Measurements from ENCODE around the gene ARL5C. TPM values are rescaled to one million over a fixed set of nuclear protein-coding genes. Genes with fewer than 3 reads are reported as not detected.
"Not testable (repeated sequence)": the region's sequence is repeated elsewhere in the genome, so short reads cannot be mapped to it uniquely, and the experiment has no call there.

ARL5C gene
- total RNA-seq, 1 experiment from 2014 or later, result not detected

- H3K27ac ChIP-seq (ENCODE audit: low read length), result no peak overlapping the region
- H3K4me2 ChIP-seq (ENCODE audit: low read depth, low read length, poor library complexity, severe bottlenecking), result no peak overlapping the region
- no peaks in the 10 kb centered on the region for H3K36me3 ChIP-seq (ENCODE audit: insufficient read depth, low read length)
- H3K4me3 ChIP-seq (ENCODE audit: low read length), result no peak overlapping the region
- DNase-seq, result no peak
- no peaks in the 10 kb centered on the region for H3K9me3 ChIP-seq (ENCODE audit: low read length)
- H4K20me1 ChIP-seq (ENCODE audit: insufficient read depth, low read depth, low read length), result no peaks in the 10 kb centered on the region
- H3K9ac ChIP-seq (ENCODE audit: low read length), result no peak overlapping the region
- no peak overlapping the region for H2AFZ ChIP-seq (ENCODE audit: low read length)
- H3K9me2 ChIP-seq (replicated peaks; ENCODE audit: insufficient read depth, low read length), result no peaks in the 10 kb centered on the region
- H3K27me3 ChIP-seq (ENCODE audit: low read length), result no peaks in the 10 kb centered on the region
- no peaks in the 10 kb centered on the region for H3K79me2 ChIP-seq (ENCODE audit: low read length)
- H3K4me1 ChIP-seq (ENCODE audit: low read length), result peaks cover 2% of the 10 kb centered on the region; the same call in 1 of the 2 replicates
Measured at GRCh38 chr17:39125143-39125875, 40.7 kb downstream of the ARL5C start.

GRCh38 chr17:39123627-39124026 lies 42.3 kb downstream of the ARL5C start:
- no peak overlapping the region for H2AFZ ChIP-seq (ENCODE audit: low read length)
- H3K9me3 ChIP-seq (ENCODE audit: low read length), result no peaks in the 10 kb centered on the region
- no peaks in the 10 kb centered on the region for H3K36me3 ChIP-seq (ENCODE audit: insufficient read depth, low read length)
- no peak overlapping the region for H3K4me3 ChIP-seq (ENCODE audit: low read length)
- H3K27ac ChIP-seq (ENCODE audit: low read length), result no peak overlapping the region
- no peak overlapping the region for H3K9ac ChIP-seq (ENCODE audit: low read length)
- H3K4me1 ChIP-seq (ENCODE audit: low read length), result peaks cover 12% of the 10 kb centered on the region
- no peak for DNase-seq
- no peaks in the 10 kb centered on the region for H4K20me1 ChIP-seq (ENCODE audit: insufficient read depth, low read depth, low read length)
- no peak overlapping the region for H3K4me2 ChIP-seq (ENCODE audit: low read depth, low read length, poor library complexity, severe bottlenecking)
- H3K9me2 ChIP-seq (replicated peaks; ENCODE audit: insufficient read depth, low read length), result no peaks in the 10 kb centered on the region
- H3K79me2 ChIP-seq (ENCODE audit: low read length), result no peaks in the 10 kb centered on the region
- no peaks in the 10 kb centered on the region for H3K27me3 ChIP-seq (ENCODE audit: low read length)

- no peak overlapping the region for H3K9ac ChIP-seq (ENCODE audit: low read length)
- H2AFZ ChIP-seq (ENCODE audit: low read length), result no peak overlapping the region
Measured at GRCh38 chr17:39122991-39123390, 43.0 kb downstream of the ARL5C start.

GRCh38 chr17:39121919-39122318 lies 44.0 kb downstream of the ARL5C start:
- H3K9me3 ChIP-seq (ENCODE audit: low read length); DNase-seq; H4K20me1 ChIP-seq (ENCODE audit: insufficient read depth, low read depth, low read length); H3K9ac ChIP-seq (ENCODE audit: low read length); H2AFZ ChIP-seq (ENCODE audit: low read length); H3K79me2 ChIP-seq (ENCODE audit: low read length); H3K27me3 ChIP-seq (ENCODE audit: low read length); H3K4me3 ChIP-seq (ENCODE audit: low read length); H3K27ac ChIP-seq (ENCODE audit: low read length); H3K9me2 ChIP-seq (replicated peaks; ENCODE audit: insufficient read depth, low read length); H3K36me3 ChIP-seq (ENCODE audit: insufficient read depth, low read length); H3K4me2 ChIP-seq (ENCODE audit: low read depth, low read length, poor library complexity, severe bottlenecking): not testable (repeated sequence)
- peaks cover 25% of the 10 kb centered on the region for H3K4me1 ChIP-seq (ENCODE audit: low read length)

More at GRCh38 chr17:39122991-39123390, 43.0 kb downstream of the ARL5C start:
- no peak overlapping the region for H3K4me2 ChIP-seq (ENCODE audit: low read depth, low read length, poor library complexity, severe bottlenecking)
- no peaks in the 10 kb centered on the region for H3K27me3 ChIP-seq (ENCODE audit: low read length)
- no peaks in the 10 kb centered on the region for H3K36me3 ChIP-seq (ENCODE audit: insufficient read depth, low read length)
- no peak for DNase-seq
- H3K9me3 ChIP-seq (ENCODE audit: low read length), result no peaks in the 10 kb centered on the region
- no peaks in the 10 kb centered on the region for H4K20me1 ChIP-seq (ENCODE audit: insufficient read depth, low read depth, low read length)
- no peaks in the 10 kb centered on the region for H3K79me2 ChIP-seq (ENCODE audit: low read length)
- no peak overlapping the region for H3K4me3 ChIP-seq (ENCODE audit: low read length)
- H3K4me1 ChIP-seq (ENCODE audit: low read length), result peaks cover 18% of the 10 kb centered on the region
- H3K9me2 ChIP-seq (replicated peaks; ENCODE audit: insufficient read depth, low read length), result no peaks in the 10 kb centered on the region
- H3K27ac ChIP-seq (ENCODE audit: low read length), result no peak overlapping the region

GRCh38 chr17:39118674-39119419 lies 47.1 kb downstream of the ARL5C start:
- Histone ChIP-seq H2AFZ (ENCODE audit: low read length) (no peak overlapping the region), H3K27ac (ENCODE audit: low read length) (peak overlapping the region; percentile 76), H3K9me2 (replicated peaks; ENCODE audit: insufficient read depth, low read length) (no peaks in the 10 kb centered on the region; the same call in 1 of the 2 replicates), H3K79me2 (ENCODE audit: low read length) (no peaks in the 10 kb centered on the region), H3K9ac (ENCODE audit: low read length) (peak overlapping the region; percentile 19; the same call in 1 of the 2 replicates), H4K20me1 (ENCODE audit: insufficient read depth, low read depth, low read length) (no peaks in the 10 kb centered on the region), H3K27me3 (ENCODE audit: low read length) (no peaks in the 10 kb centered on the region), H3K36me3 (ENCODE audit: insufficient read depth, low read length) (no peaks in the 10 kb centered on the region), H3K4me2 (ENCODE audit: low read depth, low read length, poor library complexity, severe bottlenecking) (peak overlapping the region; percentile 51), H3K4me1 (ENCODE audit: low read length) (peaks cover 25% of the 10 kb centered on the region), H3K4me3 (ENCODE audit: low read length) (peak overlapping the region; percentile 33; the same call in 1 of the 2 replicates), H3K9me3 (ENCODE audit: low read length) (no peaks in the 10 kb centered on the region)
- DNase-seq, result peak; percentile 95

- H3K9me2 ChIP-seq (replicated peaks; ENCODE audit: insufficient read depth, low read length), result no peaks in the 10 kb centered on the region; the same call in 1 of the 2 replicates
- no peak overlapping the region for H3K4me3 ChIP-seq (ENCODE audit: low read length)
- H2AFZ ChIP-seq (ENCODE audit: low read length), result no peak overlapping the region
- H3K9ac ChIP-seq (ENCODE audit: low read length), result no peak overlapping the region
- no peaks in the 10 kb centered on the region for H3K9me3 ChIP-seq (ENCODE audit: low read length)
- no peak for DNase-seq
- H3K79me2 ChIP-seq (ENCODE audit: low read length), result no peaks in the 10 kb centered on the region
- H4K20me1 ChIP-seq (ENCODE audit: insufficient read depth, low read depth, low read length), result no peaks in the 10 kb centered on the region
- peaks cover 22% of the 10 kb centered on the region for H3K4me1 ChIP-seq (ENCODE audit: low read length)
- H3K27ac ChIP-seq (ENCODE audit: low read length), result no peak overlapping the region
- H3K36me3 ChIP-seq (ENCODE audit: insufficient read depth, low read length), result no peaks in the 10 kb centered on the region
- H3K27me3 ChIP-seq (ENCODE audit: low read length), result no peaks in the 10 kb centered on the region
- no peak overlapping the region for H3K4me2 ChIP-seq (ENCODE audit: low read depth, low read length, poor library complexity, severe bottlenecking)
Measured at GRCh38 chr17:39116224-39116623, 49.7 kb downstream of the ARL5C start.

- no peaks in the 10 kb centered on the region; the same call in 1 of the 2 replicates for H3K9me2 ChIP-seq (replicated peaks; ENCODE audit: insufficient read depth, low read length)
- peaks cover 22% of the 10 kb centered on the region for H3K4me1 ChIP-seq (ENCODE audit: low read length)
- no peak for DNase-seq
- H3K9me3 ChIP-seq (ENCODE audit: low read length), result no peaks in the 10 kb centered on the region
- H3K9ac ChIP-seq (ENCODE audit: low read length), result no peak overlapping the region
- no peak overlapping the region for H3K4me3 ChIP-seq (ENCODE audit: low read length)
- H3K27ac ChIP-seq (ENCODE audit: low read length), result no peak overlapping the region
- no peaks in the 10 kb centered on the region for H3K27me3 ChIP-seq (ENCODE audit: low read length)
- H3K36me3 ChIP-seq (ENCODE audit: insufficient read depth, low read length), result no peaks in the 10 kb centered on the region
- no peaks in the 10 kb centered on the region for H4K20me1 ChIP-seq (ENCODE audit: insufficient read depth, low read depth, low read length)
- no peaks in the 10 kb centered on the region for H3K79me2 ChIP-seq (ENCODE audit: low read length)
- H2AFZ ChIP-seq (ENCODE audit: low read length), result no peak overlapping the region
- no peak overlapping the region for H3K4me2 ChIP-seq (ENCODE audit: low read depth, low read length, poor library complexity, severe bottlenecking)
Measured at GRCh38 chr17:39115135-39115534, 50.8 kb downstream of the ARL5C start.

- Histone ChIP-seq H3K27me3 (ENCODE audit: low read length) (no peaks in the 10 kb centered on the region), H3K9ac (ENCODE audit: low read length) (no peak overlapping the region), H3K4me3 (ENCODE audit: low read length) (no peak overlapping the region), H2AFZ (ENCODE audit: low read length) (no peak overlapping the region), H3K27ac (ENCODE audit: low read length) (no peak overlapping the region), H4K20me1 (ENCODE audit: insufficient read depth, low read depth, low read length) (no peaks in the 10 kb centered on the region), H3K9me3 (ENCODE audit: low read length) (no peaks in the 10 kb centered on the region), H3K4me1 (ENCODE audit: low read length) (peaks cover 22% of the 10 kb centered on the region), H3K9me2 (replicated peaks; ENCODE audit: insufficient read depth, low read length) (no peaks in the 10 kb centered on the region; the same call in 1 of the 2 replicates), H3K79me2 (ENCODE audit: low read length) (no peaks in the 10 kb centered on the region), H3K36me3 (ENCODE audit: insufficient read depth, low read length) (no peaks in the 10 kb centered on the region), H3K4me2 (ENCODE audit: low read depth, low read length, poor library complexity, severe bottlenecking) (no peak overlapping the region)
- no peak for DNase-seq
Measured at GRCh38 chr17:39114723-39115122, 51.2 kb downstream of the ARL5C start.
